Neural progenitor cell (in vitro differentiated cells): ENCODE results near the gene DRAXIN.

Experiments used
- CTCF ChIP-seq: fragments of 200-600 bp; sonication (generic); IDR thresholded peaks from 2 replicates; pipeline ENCODE4 v1.5.1; 2017; ENCODE audit warnings: antibody characterized with exemption, mild to moderate bottlenecking
- EZH2 ChIP-seq: fragments of 200-600 bp; sonication (generic); IDR thresholded peaks from 2 replicates; pipeline ENCODE4 v1.6.1; 2017; ENCODE audit warnings: antibody characterized with exemption, mild to moderate bottlenecking, moderate library complexity
- EZH2phosphoT487 ChIP-seq: fragments of 200-600 bp; sonication (generic); IDR thresholded peaks from 2 replicates; pipeline ENCODE4 v1.6.1; 2017; ENCODE audit warnings: antibody characterized with exemption

GRCh38 chr1:11772458-11772857 is 80.9 kb downstream of the DRAXIN start:
- TF ChIP-seq CTCF = no peak
- no peak for TF ChIP-seq EZH2
- no peak for TF ChIP-seq EZH2phosphoT487
